PFSK-1 (cell line): ENCODE measurements around the gene SLC4A11.

Experiments used
- FOXP2 ChIP-seq: optimal IDR thresholded peaks from 2 replicates; pipeline ENCODE3; 2011; ENCODE audit warnings: borderline replicate concordance, control low read depth, inconsistent platforms; ENCODE audit not compliant: insufficient read depth; ENCODE audit errors: extremely low read length, extremely low read depth
- POLR2AphosphoS5 ChIP-seq: IDR thresholded peaks from 2 replicates; pipeline ENCODE4 v1.6.1; 2012; ENCODE audit warnings: low read depth, mild to moderate bottlenecking, control low read depth, low read length, moderate library complexity
- REST ChIP-seq, 2 experiments: IDR thresholded peaks; 2 replicates each; pipeline versions ENCODE4 v1.6.1 to v1.8.0; 2011 to 2012; ENCODE audit warnings: low read depth in 2 of 2, low read length in 2 of 2, control low read depth in 1 of 2, inconsistent platforms in 1 of 2, mild to moderate bottlenecking in 1 of 2, moderate library complexity in 1 of 2; ENCODE audit not compliant: insufficient read depth in 1 of 2
- SIN3A ChIP-seq: IDR thresholded peaks from 2 replicates; pipeline ENCODE4 v1.6.1; 2012; ENCODE audit warnings: mild to moderate bottlenecking, low read length, moderate library complexity, borderline replicate concordance; ENCODE audit not compliant: insufficient read depth
- TAF1 ChIP-seq: IDR thresholded peaks from 2 replicates; pipeline ENCODE4 v1.6.1; 2012; ENCODE audit warnings: low read length, control low read depth, borderline replicate concordance; ENCODE audit not compliant: insufficient read depth

SLC4A11 gene

GRCh38 chr20:3279761-3280160, 40.8 kb upstream of the SLC4A11 start:
- TF ChIP-seq POLR2AphosphoS5 = no peak
- TF ChIP-seq FOXP2 = no peak
- no peak for TF ChIP-seq REST (IDR thresholded peaks at IDR 0.05; ENCODE audit: insufficient read depth in 1 of 2, low read depth in 2 of 2, low read length in 2 of 2)
- TF ChIP-seq TAF1 = no peak
- no peak for TF ChIP-seq SIN3A

- TF ChIP-seq FOXP2 (no peak), POLR2AphosphoS5 (no peak), SIN3A (no peak), REST (IDR thresholded peaks at IDR 0.05; ENCODE audit: insufficient read depth in 1 of 2, low read depth in 2 of 2, low read length in 2 of 2) (no peak), TAF1 (no peak)
These were observed 38.9 kb upstream of the SLC4A11 start for GRCh38 chr20:3277686-3278465.

- no peak for TF ChIP-seq FOXP2
- no peak for TF ChIP-seq POLR2AphosphoS5
- no peak for TF ChIP-seq REST (IDR thresholded peaks at IDR 0.05; ENCODE audit: insufficient read depth in 1 of 2, low read depth in 2 of 2, low read length in 2 of 2)
- TF ChIP-seq SIN3A = no peak
- no peak for TF ChIP-seq TAF1
These were observed 37.7 kb upstream of the SLC4A11 start for GRCh38 chr20:3276680-3277015.

GRCh38 chr20:3275966-3276679, 37.1 kb upstream of the SLC4A11 start:
- TF ChIP-seq REST (IDR thresholded peaks at IDR 0.05; ENCODE audit: insufficient read depth in 1 of 2, low read depth in 2 of 2, low read length in 2 of 2) = no peak
- TF ChIP-seq TAF1 = no peak
- TF ChIP-seq FOXP2 = no peak
- TF ChIP-seq POLR2AphosphoS5 = no peak
- no peak for TF ChIP-seq SIN3A
